Measurements from ENCODE around the gene SYNJ2.

- TF ChIP-seq EZH2 (IDR thresholded peaks at IDR 0.05; ENCODE audit: insufficient read depth, low read length) (no peak), CTCF (IDR thresholded peaks at IDR 0.05; ENCODE audit: insufficient read depth, low read depth, low read length) (no peak)
Measured at GRCh38 chr6:158020272-158020711, 38.6 kb downstream of the SYNJ2 start.

Data from astrocyte (in vitro differentiated cells and primary cell).